Stimulated activated CD8-positive, alpha-beta memory T cell treated with anti-CD3 and anti-CD28 coated beads, Interleukin-15, amount 100 ng/mL, for 48 hours (primary cell): Measurements from ENCODE around the gene NR5A2.

ENCODE experiments used
- DNase-seq, 2 donors: peaks; one replicate each; pipeline ENCODE4 v3.0.0-alpha.2; 2020; ENCODE audit warnings: low read depth in 2 of 2

The NR5A2 gene

DNA sequence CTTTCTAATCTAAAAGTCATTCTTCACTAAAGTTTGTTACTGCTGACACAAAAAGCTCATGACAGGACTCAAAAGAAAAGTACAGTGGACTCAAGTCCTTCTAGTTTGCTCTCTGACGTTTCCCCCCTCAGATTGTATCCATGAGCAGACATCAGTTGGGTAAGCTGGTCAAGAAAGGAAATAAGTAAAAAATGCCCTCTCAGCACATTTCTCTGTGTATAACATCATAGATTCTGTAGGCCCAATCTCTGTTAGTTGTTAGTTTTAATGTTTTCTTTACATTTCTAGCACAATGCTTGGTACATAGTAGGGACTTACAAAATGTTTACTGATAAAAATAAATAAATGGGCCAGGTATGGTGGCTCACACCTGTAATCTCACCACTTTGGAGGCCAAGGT, 96.8 kb downstream of the NR5A2 start:
- DNase-seq: no peak

DNA sequence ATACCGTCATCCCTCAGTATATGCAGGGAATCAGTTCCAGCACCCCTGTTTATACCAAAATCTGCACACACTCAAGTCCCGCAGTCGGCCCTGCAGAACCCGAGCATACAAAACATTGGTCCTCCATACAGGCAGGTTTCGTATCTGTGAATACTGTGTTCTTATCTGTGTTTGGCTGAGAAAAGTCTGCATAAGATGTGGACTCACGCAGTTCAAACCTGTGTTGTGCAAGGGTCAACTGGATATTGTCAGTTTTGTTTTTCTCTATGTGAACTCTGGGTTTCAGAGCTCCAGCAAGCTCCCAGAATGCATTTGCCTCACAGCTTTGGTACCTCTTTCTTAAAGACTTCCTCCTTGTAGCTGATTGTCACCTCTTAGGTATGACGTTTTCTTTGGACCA, 100.6 kb downstream of the NR5A2 start:
- DNase-seq: no peak

DNA sequence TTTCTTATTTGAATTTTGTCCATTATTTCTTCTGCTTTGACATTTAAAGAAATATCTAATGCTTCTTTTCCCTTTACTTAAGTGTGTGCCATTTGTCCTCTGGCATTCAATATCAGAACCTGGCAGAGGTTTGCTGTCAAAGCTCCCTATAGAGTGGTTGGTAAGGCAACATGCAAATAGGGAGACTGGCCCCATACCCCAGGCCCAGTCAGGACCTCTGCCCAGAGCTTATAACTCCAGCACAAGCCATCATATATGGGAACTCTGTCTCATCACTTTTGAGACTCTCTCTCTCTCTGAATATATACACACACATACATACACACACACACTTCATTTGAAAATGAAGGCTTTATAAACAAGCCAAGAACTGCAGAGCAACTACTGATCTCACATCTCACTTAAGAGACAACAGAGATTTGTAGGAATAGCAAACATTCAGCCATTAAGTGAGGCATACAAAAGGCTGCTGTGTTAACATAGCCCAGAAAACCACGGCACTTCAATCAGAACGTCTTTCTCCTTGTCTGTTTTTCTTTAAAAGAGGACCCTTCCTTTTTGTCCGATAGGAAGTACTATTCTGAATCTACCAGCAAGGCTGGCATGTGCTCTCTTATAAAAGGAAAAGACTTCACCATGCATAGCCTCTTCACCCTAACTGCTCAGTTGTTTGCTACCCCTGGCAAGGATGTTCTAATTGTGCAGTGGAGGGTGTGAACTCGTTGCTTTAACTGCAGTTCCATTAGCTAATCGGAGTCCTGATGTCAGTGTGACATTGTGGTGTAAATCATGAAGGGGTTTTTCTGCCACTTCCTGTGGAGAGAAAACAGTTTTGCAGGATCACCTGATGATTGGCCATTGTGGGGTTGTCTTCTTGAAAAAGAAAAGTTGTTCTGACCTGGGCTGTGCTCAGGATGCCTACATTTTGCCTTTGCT, 101.7 kb downstream of the NR5A2 start:
- no peak for DNase-seq

DNA sequence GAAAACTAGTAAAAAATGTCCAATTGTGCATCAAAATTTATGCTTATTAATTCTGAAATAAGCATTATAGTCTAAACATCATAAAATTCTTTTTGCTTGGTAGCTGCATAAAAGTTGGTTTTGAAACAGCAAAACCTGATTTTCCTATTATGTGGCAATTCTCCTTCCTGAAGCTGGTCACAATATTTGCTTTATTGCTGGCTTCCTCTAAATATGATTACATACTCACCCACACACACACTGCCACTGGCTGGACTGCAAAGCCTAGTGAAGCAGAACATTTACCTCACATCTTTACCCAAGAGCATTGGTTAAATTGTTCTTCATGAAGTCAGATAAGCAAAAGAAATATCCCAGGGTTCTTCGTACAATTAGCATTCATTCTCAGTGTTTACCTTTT, 103.0 kb downstream of the NR5A2 start:
- no peak for DNase-seq

DNA sequence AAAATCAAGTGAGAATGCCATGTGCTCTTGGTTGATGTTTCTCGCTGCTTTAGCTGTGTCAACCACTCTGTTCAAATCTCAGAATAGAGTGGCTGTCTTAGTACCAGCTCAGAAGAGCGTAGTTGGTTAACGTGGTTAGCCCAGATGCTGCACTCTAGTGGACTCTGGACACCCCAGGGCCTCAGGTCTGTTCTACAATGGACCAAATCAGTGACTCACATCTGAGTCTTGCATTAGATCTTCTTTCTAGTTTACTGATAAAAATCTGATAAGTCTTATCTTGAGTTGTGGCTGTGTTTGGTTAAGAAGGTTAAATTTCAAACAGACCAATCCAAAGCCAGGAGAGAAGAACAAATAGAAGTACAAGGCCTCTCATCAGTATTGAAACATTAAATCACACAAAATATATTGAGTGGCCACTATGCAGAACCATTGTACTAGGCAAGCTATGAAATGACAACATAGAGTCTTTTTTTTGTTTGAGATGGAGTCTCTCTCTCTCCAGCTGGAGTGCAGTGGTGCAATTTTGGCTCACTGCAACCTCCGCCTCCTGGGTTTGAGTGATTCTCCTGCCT, 104.1 kb downstream of the NR5A2 start:
- DNase-seq: no peak

DNA sequence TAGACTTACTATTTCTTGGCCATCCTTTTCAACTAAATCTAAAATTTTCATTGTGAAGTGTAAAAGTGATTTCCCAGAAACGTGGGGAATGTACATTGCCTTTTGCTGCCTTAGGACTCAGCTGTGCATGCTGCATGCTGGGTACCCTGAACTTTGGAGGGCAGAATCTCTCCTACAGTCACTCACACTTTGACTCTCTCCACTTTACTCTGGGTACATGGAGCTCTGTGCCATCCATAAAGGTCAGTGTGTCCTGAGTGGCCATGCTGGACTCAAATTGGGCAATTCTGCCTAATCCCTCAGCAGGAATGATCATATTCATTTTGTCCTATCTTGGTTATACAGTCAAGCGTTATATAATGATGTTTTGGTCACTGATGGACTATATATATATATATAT, 105.6 kb downstream of the NR5A2 start:
- DNase-seq: no peak

DNA sequence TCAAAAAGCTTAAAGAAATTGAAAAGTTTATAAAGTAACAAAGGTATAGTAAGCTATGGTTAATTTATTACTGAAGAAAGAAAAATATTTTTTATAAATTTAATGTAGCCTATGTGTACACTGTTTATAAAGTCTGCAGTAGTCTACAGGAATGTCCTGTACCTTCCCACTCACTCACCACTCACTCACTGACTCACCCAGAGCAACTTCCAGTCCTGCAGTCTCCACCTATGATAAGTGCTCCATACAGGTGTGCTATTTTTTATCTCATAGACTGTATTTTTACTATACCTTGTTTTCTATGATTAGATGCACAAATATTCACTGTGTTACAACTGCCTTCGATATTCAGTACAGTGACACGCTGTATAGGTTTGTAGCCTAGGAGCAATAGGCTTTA, 106.6 kb downstream of the NR5A2 start:
- no peak for DNase-seq

DNA sequence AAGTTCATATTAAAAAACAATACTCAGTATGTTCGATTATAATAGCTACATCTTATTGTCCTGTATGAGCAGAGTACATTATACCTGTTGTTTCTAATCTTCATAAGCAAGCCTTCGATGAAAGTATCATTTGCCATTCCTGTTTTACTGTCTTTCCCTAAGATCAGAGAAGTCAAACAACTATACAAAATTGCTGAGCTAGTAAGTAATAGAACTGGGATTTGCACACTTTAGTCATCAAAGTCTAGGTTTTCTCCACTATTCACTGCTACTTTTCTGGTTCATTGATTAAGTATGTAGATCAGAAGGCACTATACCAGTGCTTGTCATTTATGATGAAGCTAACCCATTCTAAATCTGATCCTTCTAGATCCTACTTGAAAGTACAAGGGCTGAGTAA, 108.9 kb downstream of the NR5A2 start:
- no peak for DNase-seq

DNA sequence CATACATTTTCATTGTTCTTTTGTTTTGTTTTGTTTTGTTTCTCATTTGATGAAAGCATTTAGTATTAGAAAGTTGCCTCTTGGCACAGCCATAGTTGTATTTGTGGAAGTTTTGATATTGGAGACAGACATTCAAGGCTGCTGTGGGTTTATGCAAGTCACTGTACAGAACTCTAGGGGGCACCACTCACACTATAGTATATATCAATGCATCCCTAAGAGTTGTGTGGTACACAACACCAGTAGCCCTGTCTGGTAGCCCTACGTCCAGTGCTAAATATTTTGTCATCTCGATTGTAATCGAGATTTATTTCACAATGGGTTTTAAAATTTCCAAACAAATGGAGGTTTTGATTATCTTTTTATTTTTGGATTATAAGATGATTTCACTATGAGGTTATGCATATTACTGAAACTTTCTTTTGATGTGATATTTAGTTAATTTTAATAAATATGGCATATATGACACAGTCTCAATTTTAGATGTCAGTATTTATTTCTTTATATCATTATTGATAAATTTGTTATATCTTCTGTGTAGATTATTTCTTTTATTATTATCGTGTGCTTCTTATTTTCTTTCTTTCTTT, 112.2 kb downstream of the NR5A2 start:
- no peak for DNase-seq

DNA sequence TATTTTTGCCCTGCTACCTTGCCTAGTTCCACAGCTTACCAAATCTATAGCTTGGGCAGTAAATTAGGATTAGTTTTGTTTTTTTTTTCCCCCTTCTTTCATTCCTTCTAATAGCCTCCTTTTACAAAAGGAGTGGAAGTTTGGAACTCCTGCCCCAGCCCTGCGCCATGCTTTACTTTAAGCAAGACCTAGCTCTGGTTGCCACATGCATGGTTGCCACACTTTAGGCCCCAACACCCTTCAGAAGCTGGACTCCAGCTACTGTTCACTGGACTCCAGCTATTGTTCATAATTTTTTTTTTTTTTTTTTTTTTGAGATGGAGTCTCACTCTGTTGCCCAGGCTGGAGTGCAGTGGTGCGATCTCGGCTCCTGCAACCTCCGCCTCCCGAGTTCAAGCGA, 115.8 kb downstream of the NR5A2 start:
- no peak for DNase-seq

DNA sequence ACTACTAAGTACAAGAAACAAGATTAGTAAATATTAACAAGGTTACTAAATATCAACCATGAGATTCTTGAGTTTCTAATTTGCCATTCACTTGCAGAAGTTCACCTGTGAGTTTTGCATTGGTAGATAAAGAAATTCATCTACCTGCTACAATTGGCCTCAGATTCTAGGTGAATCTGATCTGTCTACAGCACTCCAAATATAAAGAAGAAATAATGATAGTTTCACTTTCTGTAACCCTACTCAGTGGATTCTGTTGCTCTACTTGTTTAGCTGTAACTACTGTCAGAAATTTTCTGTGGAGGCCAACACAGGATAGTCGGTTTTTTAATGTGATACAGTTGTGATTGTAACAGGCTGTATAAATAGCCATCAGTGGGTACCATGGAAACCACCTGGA, 118.6 kb downstream of the NR5A2 start:
- DNase-seq: no peak

DNA sequence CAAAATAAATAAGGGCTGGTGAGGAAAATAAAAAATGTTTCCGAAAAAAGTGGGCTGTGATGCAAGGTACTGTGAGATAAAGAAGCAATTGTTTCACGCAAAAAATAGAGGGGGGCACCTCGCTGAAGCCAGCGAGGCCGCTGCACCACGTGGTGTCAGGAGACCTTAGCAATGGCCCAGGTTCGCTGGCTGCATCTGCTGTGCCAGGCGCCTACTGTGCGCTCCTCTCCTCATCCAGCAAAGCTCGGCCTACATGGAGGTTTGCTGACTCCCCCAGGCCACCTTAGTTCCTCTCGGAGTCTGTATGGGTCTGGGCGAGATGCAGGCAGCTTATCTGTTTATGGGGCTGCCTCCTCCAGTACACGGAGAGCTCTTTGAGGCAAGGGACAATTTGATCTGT, 119.6 kb downstream of the NR5A2 start:
- DNase-seq: no peak

DNA sequence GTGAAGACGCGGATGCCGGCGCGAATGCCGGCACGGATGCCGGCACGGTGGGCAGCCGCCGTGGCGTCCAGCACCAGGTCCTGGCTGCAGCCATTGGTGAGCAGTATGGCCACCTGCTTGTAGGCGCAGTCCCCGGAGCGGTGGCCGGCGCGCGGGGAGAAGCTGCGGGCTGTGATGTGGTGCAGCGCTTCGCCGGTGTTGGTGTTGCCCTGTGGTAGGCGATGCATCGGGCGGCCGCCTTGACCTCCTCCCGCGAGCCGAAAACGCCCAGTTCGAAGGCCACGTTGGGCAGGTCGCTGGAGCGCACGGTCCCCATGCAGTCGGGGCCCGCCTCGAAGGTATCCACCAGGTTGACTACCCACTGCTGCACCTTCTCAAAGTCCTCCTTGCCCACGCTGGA, 120.2 kb downstream of the NR5A2 start:
- DNase-seq: no peak

DNA sequence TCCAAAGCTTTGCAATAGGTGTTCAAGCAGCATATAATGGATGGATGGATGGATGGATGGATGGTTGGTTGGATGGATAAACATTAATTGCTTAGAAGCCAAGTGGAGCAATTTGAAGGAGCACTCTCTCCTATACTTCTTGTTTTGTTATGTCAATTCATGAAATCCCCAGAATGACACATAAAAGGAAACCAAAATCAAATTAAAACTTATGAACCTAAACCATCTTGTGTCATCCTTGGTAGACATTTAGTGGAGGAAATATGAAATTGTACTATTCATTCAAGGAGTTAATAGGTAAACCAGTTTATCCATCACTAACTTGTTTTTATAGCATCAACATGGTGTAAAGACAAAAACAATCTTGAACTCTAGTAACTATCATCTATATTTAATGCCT, 122.5 kb downstream of the NR5A2 start:
- DNase-seq: no peak

DNA sequence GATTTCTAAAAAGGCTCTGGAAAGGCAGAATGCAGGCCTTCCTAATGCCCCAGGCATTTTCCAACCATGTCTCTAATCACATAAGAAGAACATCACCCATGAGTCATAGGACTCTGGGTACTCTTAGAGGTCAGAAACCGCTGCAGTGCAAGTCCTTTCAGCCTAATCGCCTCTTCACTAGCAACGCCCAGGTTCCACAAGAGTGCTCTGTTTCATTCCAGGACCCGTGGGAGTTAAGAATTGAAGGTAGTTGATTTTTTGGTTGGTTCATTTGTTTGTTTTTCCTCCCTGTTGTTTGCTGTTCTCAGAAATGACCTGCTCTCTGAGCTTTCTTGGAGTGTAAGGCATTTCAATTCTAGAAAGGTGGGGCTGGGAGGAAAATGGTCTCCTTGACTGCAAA, 123.2 kb downstream of the NR5A2 start:
- peak; percentile 8 to 9 for DNase-seq

DNA sequence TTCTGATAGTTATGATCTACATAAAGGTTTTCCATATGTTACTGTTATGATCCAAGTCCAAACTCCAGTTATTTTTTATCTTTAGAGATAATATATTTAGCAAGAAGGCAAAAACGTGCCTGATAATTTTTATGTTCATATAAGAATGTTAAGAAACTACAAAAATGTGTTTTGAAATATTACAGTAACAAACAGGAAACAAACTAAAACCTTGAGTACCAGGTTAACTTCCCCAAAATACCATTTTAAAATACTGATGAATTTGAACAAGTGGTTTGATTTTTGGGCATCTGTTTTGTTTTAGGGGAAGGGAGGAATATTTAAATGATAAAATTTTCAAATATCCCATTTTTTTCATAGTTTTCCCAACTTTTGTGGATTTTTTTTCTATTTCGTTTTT, 124.8 kb downstream of the NR5A2 start:
- no peak for DNase-seq

DNA sequence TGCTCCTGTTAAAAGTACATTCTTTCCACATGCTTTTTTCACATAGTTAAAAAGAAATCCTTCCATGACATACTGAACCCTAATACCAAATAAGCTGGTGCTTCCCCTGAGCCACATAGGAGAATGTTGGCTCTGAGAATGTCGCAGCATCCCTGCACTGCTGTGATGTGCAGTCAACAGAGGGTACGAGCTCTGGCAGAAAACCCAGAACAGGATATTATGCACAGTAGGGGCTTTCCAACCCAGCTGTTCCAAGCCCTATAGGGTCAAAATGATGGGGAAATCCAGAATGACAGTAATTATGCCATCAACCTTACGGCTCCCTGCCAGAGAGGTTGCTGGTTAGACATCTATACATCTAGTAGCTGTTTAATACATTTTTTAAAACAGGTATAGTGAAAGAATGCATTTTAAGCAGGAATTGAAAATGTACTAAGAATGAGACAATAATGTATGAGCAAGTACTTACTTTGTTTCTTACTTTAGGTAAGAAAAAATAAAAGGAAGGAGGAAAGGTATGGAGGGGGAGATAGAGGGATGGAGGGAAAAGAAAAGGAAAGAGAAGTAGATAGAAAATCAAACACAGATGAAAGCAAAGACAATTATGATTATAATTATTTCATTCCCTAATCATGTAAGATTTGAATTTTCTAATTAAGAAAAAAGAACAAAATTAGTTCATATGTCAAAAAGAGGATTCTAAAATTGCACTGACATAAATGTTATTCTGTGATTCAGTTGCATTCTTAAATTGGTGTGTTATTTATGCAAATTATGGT, 126.0 kb downstream of the NR5A2 start:
- peak; percentile 11 to 19 for DNase-seq

DNA sequence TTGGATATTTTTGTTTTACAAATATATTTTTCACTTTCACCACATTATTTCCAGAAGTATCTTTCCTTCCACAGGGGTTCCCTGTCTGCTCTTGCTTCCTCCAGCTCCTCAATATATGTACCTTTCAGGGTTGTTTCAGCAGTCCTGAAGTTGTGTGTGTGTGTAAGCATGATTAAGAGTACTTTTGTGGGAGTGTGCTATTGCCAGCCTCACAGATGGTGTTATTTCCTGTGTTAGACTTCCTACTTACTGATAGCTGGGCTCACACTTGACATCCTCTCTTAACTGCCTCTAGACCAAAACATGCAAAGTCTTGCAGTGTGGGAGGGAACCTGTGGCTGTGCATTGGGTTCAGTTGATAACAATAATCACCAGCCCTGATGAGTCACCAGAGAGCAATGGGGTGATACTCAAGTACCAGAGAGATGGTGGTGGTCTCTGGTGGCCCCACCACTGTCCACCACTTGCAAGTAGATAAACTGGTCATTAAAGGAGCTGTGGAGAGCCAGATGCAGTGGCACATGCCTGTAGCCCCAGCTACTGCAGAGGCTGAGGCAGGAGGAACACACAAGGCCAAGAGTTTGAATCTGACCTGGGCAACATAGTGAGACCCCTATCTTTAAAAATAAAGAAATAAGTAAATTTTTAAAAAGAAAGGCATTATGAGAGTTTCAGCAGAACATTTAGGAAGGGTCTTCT, 126.7 kb downstream of the NR5A2 start:
- DNase-seq: peak; percentile 22

DNA sequence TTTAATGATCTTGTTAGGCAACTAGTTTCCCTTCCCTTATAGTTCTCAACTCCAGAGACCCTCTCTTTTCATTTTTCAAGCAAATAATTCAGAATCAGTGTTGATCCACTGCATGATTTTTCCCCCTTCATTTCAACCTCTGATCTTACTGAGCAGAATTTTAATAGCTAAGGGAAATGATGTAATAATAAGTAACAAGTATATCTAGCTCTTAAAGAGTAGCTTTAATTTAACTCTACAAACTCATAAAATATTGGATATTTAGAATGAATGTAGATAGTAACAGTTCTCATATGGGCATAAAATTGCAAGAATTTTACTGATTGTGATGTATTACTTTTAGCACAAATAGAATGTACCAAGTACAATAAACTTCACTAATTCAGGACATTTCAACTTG, 130.2 kb downstream of the NR5A2 start:
- no peak for DNase-seq

DNA sequence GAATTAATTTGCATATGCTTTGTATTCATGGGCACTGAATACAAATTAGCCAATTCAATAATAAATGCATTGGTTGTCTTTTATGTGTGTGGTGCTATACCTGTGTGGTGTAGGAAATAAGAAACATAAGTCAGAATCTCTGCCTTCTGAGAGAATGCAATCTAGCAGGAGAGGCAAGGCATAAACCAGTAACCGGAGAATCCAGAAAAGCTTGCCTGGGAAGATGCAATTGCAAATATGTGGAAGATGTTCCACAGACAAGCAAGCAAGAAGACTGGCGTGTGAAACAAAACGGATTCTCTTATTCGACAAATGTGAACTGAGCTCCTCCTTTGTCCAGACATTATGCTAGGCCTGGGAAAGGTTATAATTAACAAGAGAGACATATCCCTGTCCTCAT, 134.3 kb downstream of the NR5A2 start:
- DNase-seq: no peak

DNA sequence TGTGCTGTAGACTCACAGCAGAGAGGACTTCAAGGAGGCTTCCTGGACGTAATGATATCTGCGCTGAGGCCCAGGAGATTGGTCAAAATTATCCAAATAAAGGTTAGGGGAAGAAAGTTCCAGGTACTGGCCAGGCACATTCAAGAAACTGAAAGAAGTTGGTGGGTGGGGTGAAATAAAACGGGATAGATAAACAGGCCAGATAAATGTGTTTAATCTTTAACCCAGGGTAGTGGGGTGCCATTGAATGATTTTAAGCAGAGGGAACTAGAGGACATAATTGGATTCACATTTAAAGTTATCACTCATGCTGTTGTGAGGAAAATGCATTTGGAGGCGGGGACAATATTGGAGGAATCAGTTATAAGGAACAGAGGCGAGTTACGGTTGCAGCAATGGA, 134.7 kb downstream of the NR5A2 start:
- no peak for DNase-seq

DNA sequence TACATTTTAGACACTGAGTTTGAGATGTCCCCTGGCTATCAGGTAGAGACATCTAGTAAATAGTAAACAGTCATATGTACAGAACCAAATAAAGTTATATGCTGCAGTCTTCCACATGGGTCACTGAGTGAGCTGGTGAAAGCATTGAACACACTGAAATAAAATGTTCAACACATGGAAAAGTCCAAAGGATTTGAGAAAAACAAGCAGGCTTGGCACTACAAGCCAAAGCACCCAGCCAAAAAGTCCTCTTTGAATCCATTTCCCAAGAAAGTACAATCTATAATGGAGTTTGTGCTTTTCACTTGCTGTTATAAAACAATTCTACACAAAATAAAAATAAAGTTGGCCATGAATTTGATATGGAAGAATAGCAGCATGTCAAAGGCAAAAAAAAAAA, 135.4 kb downstream of the NR5A2 start:
- DNase-seq: no peak
